Midbrain (tissue), 1 donor: Measurements from ENCODE around the gene CTH.
"Not testable (repeated sequence)": the region's sequence is repeated elsewhere in the genome, so short reads cannot be mapped to it uniquely, and the experiment has no call there.

Source experiments
- DNase-seq: peaks from one replicate; lab custom pipeline; 2025; lab: John Stamatoyannopoulos, UW

Gene CTH

DNA sequence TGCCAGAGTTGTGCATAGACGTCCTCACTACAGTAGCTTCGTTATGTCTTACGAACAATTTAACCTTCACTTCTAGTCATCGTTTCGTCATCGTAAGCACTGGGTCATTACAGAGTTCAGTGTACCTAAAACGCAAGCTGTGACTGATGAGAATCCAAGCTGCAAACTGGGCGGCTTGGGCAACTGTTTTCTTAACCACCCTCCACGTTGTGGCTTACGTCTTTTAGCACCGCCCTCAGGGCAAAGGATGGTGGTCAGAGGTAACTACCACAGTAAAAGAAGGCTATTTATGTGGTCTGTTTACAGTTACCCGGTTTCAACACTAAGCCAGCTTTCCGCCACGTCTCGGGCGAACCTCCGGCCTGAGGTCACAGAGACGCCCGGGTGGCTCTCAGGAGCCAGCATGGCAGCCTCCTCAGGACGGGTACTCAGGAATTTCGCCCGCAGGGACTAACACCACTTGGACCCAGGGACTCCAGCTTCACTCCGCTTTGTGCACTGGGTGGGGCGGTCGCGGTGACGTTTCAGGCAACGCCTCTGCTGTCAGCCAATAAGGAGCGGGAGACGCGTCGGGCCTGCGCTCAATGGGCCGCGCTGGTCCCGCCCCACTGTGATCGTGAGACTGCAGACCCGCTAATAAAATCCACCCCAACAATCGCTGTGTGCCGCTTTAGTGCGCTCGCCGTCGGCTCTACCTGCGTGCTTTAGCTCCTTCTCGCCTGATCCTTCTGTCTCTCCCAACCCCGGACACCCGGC, at the start of gene CTH:
TSS of gene CTH (plus strand) at position 665 of the 756 bp plus-strand sequence. CDS start 148 bp downstream, outside the sequence.
- DNase-seq: peak; percentile 98

DNA sequence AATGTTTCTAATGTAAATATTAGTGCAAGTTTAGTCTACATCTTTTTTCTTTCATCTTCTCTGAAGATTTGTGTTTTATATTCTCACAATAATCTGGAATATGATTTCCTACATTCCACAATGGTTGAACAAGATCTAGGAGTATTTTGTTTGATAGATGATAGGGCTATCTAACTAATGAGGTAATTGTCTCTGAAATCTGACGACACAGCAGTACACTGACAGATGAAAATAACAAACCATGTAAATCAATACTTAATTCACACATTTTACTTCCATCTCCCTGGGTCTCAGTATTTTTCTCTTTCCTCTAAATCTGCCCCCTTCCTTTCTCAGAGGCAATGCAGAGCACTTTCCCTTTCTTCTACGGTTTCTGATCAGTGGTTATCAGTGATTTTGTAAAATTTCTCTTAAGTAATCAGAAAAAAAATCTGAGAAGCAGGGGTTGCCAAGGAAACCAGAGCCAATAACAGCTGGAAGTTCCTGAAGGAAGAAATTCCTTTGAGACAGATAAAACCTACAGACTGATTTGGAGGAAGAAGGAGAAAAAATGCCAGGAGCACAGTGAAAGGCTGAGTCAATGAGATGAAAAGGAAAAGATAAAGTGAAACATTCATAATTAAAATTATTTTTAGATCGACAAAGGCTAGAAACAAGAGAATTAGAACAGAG, 49.2 kb upstream of the CTH start:
- DNase-seq: no peak

DNA sequence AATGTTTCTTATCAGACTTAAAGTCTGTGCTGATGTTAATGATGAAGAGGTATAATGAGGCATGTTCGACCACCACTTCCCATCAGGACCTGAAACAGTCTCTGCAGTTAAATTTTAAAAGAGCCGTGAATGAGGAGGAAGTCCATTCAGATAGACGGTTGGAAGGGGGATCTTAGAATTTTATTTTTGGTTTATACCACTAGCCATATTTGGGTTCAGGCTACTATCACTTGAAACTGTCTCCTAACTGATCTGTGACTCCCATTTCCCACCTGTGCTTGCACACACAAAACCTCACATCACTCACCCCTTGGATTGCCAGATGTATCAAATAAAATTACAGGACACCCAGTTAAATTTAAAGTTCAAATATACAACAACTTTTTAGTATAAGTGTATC, 46.6 kb upstream of the CTH start:
- DNase-seq: no peak

DNA sequence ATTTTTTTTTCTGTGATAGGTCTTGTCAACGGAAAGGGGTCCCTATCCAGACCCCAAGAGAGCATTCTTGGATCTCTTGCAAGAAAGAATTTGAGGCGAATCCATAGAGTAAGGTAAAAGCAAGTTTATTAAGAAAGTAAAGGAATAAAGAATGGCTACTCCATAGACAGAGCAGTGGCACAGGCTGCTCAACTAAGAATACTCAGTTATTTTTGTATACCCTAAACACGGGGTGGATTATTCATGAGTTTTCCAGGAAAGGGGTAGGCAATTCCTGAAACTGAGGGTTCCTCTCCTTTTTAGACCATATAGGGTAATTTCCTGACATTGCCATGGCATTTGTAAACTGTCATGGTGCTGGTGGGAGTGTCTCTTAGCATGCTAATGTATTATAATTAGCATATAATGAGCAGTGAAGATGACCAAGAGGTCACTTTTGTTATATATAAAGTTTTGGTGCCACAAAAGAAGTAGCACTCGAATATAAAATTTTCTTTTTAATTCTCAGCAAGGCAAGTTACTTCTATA, 44.6 kb upstream of the CTH start:
- not testable (repeated sequence) for DNase-seq

DNA sequence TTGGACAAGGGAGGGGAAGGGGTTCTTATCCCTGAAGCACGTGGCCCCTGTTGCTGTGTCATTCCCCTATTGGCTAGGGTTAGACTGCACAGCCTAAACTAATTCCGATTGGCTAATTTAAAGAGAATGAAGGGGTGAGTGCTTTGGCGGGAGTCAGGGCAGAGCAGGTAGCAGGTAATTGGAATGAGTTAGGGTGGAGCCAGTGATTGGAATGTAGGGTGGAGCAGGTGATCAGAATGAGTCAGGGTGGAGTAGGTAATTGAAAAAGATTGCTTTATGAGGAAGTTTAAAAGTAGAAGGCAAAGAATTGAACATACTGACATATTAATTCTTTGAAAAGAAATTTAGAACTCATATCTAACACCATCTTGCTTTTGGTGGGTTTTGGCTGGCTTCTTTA, 44.1 kb upstream of the CTH start:
- DNase-seq: not testable (repeated sequence)

DNA sequence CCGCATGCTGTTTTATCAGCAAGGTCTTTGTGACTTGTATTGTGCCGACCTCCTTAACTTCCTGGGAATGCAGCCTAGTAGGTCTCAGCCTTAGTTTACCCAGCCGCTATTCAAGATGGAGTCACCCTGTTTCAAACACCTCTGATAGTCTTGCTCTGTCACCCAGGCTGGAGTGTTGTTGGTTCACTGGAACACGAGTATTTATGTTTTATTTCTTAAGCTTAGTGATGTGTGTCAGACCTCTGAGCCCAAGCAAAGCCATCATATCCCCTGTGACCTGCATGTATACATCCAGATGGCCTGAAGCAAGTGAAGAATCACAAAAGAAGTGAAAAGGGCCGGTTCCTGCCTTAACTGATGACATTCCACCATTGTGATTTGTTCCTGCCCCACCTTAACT, 43.7 kb upstream of the CTH start:
- not testable (repeated sequence) for DNase-seq

DNA sequence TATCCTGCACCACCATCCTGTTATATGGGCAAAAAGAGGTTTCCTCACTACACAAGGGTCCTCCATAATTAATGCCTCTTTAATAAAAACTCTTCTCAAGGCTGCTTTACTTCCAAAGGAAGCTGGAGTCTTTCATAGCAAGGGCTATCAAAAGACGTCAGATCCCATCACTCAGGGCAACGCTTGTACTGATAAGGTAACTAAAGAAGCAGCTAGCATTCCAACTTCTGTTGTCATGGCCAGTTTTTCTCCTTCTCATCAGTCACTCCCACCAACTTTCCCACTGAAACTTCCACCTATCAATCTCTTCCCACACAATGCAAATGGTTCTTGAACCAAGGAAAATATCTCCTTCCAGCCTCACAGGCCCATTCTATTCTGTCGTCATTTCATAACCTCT, 39.5 kb upstream of the CTH start:
- not testable (repeated sequence) for DNase-seq

DNA sequence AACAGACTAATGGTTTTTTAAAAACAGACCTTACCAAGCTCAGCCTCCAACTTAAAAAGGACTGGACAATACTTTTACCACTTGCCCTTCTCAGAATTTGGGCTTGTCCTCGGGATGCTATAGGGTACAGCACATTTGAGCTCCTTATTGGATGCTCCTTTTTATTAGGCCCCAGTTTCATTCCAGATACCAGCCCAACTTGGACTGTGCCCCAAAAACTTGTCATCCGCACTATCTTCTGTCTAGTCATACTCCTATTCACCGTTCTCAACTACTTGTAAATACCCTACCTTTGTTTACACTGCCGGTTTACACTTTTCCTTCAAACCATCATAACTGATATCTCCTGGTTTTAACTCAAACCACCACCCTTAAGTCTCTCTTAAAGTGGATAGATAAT, 38.6 kb upstream of the CTH start:
- DNase-seq: no peak

DNA sequence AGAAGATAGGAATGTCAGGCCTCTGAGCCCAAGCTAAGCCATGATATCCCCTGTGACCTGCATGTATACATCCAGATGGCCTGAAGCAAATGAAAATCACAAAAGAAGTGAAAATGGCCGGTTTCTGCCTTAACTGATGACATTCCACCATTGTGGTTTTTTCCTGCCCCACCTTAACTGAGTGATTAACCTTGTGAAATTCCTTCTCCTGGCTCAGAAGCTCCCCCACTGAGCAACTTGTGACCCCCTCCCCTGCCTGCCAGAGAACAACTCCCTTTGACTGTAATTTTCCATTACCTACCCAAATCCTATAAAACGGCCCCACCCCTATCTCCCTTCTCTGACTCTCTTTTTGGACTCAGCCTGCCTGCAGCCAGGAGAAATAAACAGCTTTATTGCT, 37.5 kb upstream of the CTH start:
- DNase-seq: not testable (repeated sequence)

DNA sequence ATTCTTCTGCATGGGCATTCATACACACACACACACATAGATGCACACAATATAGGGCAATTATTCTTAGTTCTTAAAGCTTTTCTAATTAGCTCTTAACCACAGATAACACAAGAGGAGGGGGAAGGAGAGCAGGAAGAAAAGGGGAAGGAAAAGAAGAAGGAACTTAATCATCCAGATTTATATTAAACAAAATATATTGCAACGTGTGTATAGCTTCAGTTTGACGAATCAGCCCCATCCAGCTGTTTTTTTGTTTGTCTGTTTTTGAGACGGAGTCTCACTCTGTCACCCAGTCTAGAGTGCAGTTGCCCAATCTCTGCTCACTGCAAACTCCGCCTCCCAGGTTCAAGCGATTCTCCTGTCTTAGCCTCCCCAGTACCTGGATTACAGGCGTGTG, 34.9 kb upstream of the CTH start:
- no peak for DNase-seq

DNA sequence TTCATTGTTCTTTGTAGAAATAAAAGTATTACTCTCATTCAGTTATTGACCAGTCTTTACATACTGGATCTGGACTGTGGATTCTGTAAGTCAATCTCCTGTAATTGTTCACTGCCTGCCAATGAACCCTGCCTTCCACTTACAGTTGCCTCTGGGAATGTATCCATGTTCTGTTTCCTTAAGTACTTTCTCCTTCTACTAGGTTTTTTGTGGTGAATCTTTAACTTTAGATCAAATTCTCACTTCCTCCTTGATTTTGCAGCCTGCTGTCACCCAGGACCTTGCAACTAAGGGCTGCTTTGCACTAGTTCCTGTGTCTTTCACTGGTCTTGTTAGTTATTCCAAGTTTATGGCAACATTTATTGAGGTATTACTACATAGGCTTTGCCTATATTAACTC, 28.4 kb upstream of the CTH start:
- no peak for DNase-seq

DNA sequence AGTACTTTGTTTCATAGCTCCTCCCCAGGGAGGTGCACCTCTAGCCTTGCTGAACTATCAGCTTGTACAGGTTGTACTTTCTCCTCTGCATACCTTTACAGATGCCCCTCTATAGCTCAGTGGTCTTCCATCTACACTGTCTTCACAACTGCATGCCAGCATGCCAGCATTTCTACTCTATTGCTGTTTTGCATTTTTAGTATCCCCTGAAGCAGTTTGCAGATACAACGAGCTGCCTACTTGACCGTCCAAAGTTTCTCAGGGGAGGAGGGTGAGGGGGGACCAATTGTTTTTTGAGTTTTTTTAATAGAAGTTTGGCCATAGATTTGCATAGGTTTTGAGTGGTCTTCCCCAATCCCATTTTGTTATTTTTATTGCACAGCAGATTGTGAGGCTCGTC, 27.6 kb upstream of the CTH start:
- DNase-seq: no peak

DNA sequence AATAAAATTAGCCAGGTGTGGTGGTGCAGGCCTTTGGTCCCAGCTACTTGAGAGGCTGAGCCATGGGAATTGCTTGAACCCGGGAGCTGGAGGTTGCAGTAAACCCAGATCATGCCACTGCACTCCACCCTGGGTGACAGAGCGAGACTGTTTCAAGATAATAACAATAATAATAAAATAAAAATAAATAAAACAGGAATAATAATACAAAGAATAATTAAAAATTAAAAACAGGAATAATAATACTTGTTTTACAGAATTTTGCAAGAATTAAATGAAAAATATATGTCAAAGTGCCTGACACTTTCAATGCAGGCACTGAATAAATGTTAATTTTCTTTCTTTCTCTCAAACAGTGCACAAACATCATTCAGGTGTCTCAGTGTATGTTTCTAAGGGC, 26.5 kb upstream of the CTH start:
- DNase-seq: no peak

DNA sequence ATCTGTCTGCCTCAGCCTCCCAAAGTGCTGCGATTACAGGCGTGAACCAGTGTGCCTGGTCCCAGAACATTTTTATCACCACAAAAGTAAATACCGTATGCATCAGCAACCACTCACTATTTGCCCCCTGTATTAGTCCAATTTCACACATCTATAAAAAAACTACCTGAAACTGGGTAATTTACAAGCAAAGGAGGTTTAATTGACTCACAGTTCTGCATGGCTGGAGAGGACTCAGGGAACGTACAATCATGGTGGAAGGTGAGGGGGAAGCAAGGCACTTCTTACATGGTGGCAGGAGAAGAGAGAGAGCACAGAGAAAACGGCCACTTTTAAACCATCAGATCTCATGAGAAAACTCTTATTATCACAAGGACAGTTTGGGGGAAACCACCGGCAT, 25.6 kb upstream of the CTH start:
- no peak for DNase-seq

DNA sequence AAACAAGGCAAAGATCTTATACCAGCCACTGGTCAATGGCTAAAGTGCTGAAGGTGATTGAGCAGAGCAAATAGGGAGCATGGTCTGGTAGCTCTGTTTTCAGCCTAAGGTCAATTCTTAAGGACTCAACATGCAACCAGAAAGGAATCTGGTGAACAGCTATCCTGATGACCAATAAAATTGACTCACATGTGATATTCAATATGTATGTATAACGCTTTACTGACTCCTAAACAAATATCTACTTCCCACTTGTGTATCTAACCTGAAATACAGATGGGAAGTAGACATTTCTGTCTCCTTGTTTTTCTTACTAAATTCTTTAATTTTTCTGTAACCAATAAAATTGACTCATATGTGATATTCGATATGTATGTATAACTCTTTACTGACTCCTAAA, 24.9 kb upstream of the CTH start:
- no peak for DNase-seq

DNA sequence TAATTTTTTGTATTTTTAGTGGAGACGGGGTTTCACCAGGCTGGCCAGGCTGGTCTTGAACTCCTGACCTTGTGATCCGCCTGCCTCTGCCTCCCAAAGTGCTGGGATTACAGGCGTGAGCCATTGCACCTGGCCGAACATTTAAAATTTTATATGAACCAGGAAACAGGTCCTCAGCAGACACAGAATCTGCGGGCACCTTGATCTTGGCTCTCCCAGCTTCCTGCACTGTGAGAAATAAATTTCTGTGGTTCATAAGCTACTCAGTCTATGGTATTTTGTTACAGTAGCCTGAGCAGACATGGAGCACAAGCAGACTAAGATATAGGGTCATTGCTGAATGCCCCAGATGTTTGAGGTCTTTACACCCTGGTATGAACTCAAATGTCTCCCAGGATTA, 23.6 kb upstream of the CTH start:
- DNase-seq: no peak

DNA sequence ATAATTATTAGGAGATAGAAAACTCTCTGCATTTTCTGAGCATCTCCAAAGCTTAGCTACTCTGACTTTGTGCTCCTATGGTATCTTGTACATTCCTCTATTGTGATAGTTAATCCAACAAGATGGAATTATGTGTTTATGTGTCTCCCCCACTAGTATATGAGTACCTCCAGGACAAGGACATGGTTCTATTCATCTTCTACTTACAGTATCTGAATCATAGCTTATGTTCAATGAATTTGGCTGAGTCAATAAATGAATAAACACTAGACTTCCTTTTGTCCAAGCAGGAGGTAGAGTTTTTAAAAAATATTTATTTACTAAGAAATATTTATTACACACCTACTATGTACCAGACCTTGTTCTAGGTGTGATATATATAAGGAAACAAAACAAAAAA, 18.4 kb upstream of the CTH start:
- no peak for DNase-seq

DNA sequence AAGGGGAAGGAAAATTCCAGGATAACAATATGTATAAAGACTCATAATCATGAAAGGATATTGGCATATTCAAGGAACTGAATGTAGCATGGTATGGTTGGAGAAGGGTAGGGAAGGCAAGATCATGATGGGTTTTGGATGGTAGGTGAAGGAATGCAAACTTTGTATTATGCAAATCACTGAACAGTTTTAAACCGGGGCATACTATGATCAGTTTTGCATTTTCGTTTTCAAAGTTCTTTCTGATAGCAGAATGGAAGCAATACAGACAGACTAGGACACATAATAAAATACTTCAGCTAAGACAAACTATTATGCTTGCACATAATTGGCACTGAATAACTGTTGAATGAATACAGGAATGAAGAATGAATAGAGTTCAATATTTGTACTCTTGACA, 14.5 kb upstream of the CTH start:
- no peak for DNase-seq

DNA sequence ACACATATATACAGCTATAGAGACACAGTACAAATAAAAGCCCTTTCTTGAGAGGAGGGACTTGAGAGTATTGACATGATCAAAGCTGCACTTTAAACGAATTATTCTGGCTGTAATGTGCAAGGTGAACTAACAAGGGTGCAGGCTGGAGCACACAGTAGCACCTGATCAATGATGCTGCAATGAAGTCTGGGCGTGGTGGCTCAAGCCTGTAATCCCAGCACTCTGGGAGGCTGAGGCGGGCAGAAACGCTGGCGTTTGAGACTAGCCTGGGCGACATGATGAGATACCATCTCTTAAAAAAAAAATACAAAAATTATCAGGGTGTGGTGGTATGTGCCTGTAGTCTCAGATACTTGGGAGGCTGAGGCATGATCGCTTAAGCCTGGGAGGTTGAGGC, 14.1 kb upstream of the CTH start:
- no peak for DNase-seq

DNA sequence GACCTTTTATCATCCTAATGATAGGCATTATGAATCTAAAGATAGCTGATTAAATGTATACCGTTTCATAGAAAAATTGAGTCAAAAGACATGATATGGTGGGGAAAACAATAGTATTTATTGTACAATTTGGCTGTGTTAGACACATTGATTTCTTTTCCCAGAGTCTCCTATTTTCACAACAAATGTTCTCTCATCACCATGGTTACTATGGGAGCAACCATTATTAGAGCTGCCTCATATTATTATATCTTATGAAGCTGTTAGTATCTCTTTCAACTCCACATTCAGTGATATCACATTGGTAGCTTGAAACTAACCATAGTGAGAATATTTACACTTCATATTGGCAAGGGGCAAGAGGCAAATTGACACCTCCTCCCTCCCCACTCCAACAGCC, 10.7 kb upstream of the CTH start:
- no peak for DNase-seq

DNA sequence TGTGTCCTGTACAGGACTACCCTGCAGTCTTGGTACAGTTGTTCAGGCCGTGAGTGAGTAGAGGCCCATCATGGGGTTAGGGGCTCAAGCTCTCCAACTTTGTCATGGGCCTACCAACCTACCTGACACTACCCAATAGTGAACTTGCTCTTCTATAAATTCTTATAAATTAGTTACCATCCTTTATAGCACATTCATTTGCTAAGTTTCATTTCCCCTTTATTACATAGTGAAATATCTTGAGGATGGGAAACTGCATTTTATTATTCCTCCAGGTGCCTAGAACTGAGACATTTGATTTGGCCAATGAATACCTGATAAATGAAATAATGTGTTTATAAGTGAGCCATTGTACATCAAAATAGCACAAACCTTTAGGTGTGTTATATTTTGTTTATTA, 9.1 kb upstream of the CTH start:
- no peak for DNase-seq

DNA sequence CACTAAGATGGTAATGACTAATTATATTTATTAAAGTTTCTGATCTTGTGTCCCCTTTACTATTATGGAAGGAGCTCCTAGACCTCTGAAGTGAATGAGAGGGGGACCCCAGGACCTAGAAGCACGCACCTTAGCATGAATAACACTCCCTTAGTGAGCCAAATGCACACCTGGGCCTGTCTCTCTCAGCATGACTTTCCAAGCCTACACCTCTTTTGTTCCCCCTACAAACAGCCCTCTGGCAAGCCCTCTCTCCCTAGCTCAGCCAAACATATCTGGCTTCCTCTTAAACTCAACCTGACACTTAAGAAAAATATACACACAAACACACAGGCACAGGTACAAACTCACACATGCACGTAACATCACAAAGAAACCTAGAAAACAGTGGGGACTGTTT, 7.3 kb upstream of the CTH start:
- no peak for DNase-seq

DNA sequence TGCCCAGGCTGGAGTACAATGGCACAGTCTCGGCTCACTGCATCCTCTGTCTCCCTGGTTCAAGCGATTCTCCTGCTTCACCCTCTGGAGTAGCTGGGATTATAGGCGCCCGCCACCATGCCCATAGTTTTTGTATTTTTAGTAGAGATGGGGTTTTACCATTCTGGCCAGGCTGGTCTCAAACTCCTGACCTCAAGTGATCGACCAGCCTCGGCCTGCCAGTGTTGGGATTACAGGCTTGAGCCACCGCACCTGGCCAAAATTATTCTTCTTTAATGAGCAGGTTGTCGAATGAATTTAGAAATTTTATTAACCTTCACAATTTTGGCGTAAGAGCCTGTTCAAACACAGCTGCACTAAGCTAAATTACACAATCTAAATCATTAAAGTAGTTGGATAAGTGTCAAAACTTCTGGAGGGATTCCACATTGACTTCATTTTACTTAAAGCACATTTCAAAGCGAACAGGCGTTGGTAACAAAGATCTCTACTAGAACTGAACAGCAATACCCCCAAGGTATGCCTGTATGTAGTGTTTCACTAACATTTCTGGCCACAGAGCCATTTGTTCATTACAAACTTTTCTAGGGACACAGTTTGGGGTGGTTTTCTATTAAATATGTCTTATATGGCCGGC, 5.2 kb upstream of the CTH start:
- DNase-seq: no peak
